Measurements from ENCODE around the gene GREB1L. TPM values are rescaled to one million over a fixed set of nuclear protein-coding genes. Genes with fewer than 3 reads are reported as not detected.

GREB1L gene
- polyA plus RNA-seq, 1 experiment, result 0.01 TPM

- DNase-seq (ENCODE audit: low read depth, low spot score), result no peak
- POLR2A ChIA-PET, result no interaction called here
- CTCF ChIA-PET, result no interaction called here
- no peak overlapping the region for H3K4me3 ChIP-seq (ENCODE audit: low read depth, low read length)
- no peak overlapping the region for H3K27ac ChIP-seq (ENCODE audit: low read depth, low read length)
- no peaks in the 10 kb centered on the region for H3K27me3 ChIP-seq (ENCODE audit: control insufficient read depth, insufficient read depth, low read length)
- TF ChIP-seq, protein P1, sequence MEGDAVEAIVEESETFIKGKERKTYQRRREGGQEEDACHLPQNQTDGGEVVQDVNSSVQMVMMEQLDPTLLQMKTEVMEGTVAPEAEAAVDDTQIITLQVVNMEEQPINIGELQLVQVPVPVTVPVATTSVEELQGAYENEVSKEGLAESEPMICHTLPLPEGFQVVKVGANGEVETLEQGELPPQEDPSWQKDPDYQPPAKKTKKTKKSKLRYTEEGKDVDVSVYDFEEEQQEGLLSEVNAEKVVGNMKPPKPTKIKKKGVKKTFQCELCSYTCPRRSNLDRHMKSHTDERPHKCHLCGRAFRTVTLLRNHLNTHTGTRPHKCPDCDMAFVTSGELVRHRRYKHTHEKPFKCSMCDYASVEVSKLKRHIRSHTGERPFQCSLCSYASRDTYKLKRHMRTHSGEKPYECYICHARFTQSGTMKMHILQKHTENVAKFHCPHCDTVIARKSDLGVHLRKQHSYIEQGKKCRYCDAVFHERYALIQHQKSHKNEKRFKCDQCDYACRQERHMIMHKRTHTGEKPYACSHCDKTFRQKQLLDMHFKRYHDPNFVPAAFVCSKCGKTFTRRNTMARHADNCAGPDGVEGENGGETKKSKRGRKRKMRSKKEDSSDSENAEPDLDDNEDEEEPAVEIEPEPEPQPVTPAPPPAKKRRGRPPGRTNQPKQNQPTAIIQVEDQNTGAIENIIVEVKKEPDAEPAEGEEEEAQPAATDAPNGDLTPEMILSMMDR (IDR thresholded peaks at IDR 0.05; ENCODE audit: low read depth, low read length), result no peak
- no peaks in the 10 kb centered on the region for H3K9me3 ChIP-seq (ENCODE audit: control insufficient read depth, insufficient read depth, low read length)
Observed at GRCh38 chr18:21293479-21293878, 51.4 kb downstream of the GREB1L start.

DNA sequence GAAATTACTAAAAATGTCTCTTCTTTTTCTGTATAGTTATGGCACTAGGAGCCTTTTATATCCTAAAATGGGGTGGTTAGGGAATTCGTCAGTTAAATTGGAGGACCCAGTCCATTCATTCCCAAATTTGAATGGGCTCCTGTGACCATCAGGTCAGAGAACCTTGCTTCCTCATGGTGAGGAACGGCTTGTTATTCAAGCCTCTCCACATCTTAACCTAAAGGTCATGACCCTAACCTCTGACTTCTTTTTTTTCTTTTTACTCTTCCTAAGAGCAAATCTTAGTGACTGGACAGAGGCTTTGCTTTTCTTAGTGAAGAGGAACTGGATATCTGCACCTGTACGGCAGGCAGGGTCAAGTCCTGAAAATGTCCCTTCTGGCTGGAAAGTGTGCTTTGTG is 53.1 kb downstream of the GREB1L start:
- POLR2A ChIA-PET, result no interaction called here
- Histone ChIP-seq H3K27ac (ENCODE audit: low read depth, low read length) (no peak overlapping the region), H3K27me3 (ENCODE audit: control insufficient read depth, insufficient read depth, low read length) (no peaks in the 10 kb centered on the region), H3K4me3 (ENCODE audit: low read depth, low read length) (no peak overlapping the region), H3K9me3 (ENCODE audit: control insufficient read depth, insufficient read depth, low read length) (no peaks in the 10 kb centered on the region)
- TF ChIP-seq, protein P1 (IDR thresholded peaks at IDR 0.05; ENCODE audit: low read depth, low read length), result no peak
- CTCF ChIA-PET, result no interaction called here
- no peak for DNase-seq (ENCODE audit: low read depth, low spot score)

DNA sequence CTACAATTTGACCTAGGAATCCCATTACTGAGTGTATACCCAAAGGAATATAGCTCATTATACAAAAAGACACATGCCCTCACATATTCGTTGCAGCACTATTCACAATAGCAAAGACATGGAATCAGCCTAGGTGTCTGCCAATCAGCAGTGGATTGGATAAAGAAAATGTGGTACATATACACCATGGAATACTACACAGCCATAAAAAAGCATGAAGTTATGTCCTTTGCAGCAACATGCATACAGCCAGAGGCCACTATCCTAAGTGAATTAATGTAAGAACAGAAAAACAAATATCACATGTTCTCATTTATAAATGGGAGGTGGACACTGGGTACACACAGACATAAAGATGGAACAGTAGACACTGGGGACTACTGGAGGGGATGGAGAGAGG is 54.0 kb downstream of the GREB1L start:
- ChIA-PET POLR2A (no interaction called here), CTCF (no interaction called here)
- TF ChIP-seq, protein P1 (IDR thresholded peaks at IDR 0.05; ENCODE audit: low read depth, low read length), result no peak
- no peak for DNase-seq (ENCODE audit: low read depth, low spot score)
- H3K4me3 ChIP-seq (ENCODE audit: low read depth, low read length), result no peak overlapping the region
- H3K9me3 ChIP-seq (ENCODE audit: control insufficient read depth, insufficient read depth, low read length), result no peaks in the 10 kb centered on the region
- no peaks in the 10 kb centered on the region for H3K27me3 ChIP-seq (ENCODE audit: control insufficient read depth, insufficient read depth, low read length)
- H3K27ac ChIP-seq (ENCODE audit: low read depth, low read length), result no peak overlapping the region

- TF ChIP-seq, protein P1 (IDR thresholded peaks at IDR 0.05; ENCODE audit: low read depth, low read length), result no peak
- H3K27me3 ChIP-seq (ENCODE audit: control insufficient read depth, insufficient read depth, low read length), result no peaks in the 10 kb centered on the region
- ChIA-PET POLR2A (no interaction called here), CTCF (no interaction called here)
- no peaks in the 10 kb centered on the region for H3K9me3 ChIP-seq (ENCODE audit: control insufficient read depth, insufficient read depth, low read length)
- H3K4me3 ChIP-seq (ENCODE audit: low read depth, low read length), result no peak overlapping the region
- no peak for DNase-seq (ENCODE audit: low read depth, low spot score)
- no peak overlapping the region for H3K27ac ChIP-seq (ENCODE audit: low read depth, low read length)
Observed at GRCh38 chr18:21298351-21298750, 56.3 kb downstream of the GREB1L start.

- CTCF ChIA-PET, result no interaction called here
Observed at GRCh38 chr18:21300035-21300907, 58.2 kb downstream of the GREB1L start.

More at GRCh38 chr18:21300035-21300907, 58.2 kb downstream of the GREB1L start:
- POLR2A ChIA-PET, result no interaction called here
- H3K4me3 ChIP-seq (ENCODE audit: low read depth, low read length), result no peak overlapping the region
- H3K27me3 ChIP-seq (ENCODE audit: control insufficient read depth, insufficient read depth, low read length), result no peaks in the 10 kb centered on the region
- TF ChIP-seq, protein P1 (IDR thresholded peaks at IDR 0.05; ENCODE audit: low read depth, low read length), result no peak
- H3K27ac ChIP-seq (ENCODE audit: low read depth, low read length), result no peak overlapping the region
- no peaks in the 10 kb centered on the region for H3K9me3 ChIP-seq (ENCODE audit: control insufficient read depth, insufficient read depth, low read length)
- DNase-seq (ENCODE audit: low read depth, low spot score), result no peak

Data from AG04450 (cell line).